Inferior parietal cortex (tissue), 1 donor: ENCODE results near the gene SMPD3.
"Not testable (repeated sequence)": the region's sequence is repeated elsewhere in the genome, so short reads cannot be mapped to it uniquely, and the experiment has no call there.

Experiments
- DNase-seq: peaks from one replicate; pipeline ENCODE4 v3.0.0-alpha.2; 2016; ENCODE audit errors: extremely low spot score

The SMPD3 gene

GRCh38 chr16:68448360-68448970, at the start of gene SMPD3:
TSS of gene SMPD3 (minus strand) at chr16:68448508. CDS start at chr16:68372181, 76,327 bp downstream.
- DNase-seq, result peak; percentile 98

- DNase-seq, result no peak
Observed at GRCh38 chr16:68496689-68497088, 48.4 kb upstream of the SMPD3 start.

- DNase-seq, result not testable (repeated sequence)
Observed at GRCh38 chr16:68494261-68494660, 46.0 kb upstream of the SMPD3 start.

GRCh38 chr16:68493412-68494070, 45.2 kb upstream of the SMPD3 start:
- no peak for DNase-seq

GRCh38 chr16:68492543-68493411, 44.5 kb upstream of the SMPD3 start:
- no peak for DNase-seq

GRCh38 chr16:68492151-68492542, 43.8 kb upstream of the SMPD3 start:
- no peak for DNase-seq

GRCh38 chr16:68491576-68491950, 43.3 kb upstream of the SMPD3 start:
- no peak for DNase-seq

- no peak for DNase-seq
Observed at GRCh38 chr16:68490829-68491575, 42.7 kb upstream of the SMPD3 start.

GRCh38 chr16:68490358-68490757, 42.0 kb upstream of the SMPD3 start:
- DNase-seq, result no peak

- DNase-seq, result no peak
Observed at GRCh38 chr16:68488554-68488953, 40.2 kb upstream of the SMPD3 start.

- no peak for DNase-seq
Observed at GRCh38 chr16:68487669-68488068, 39.4 kb upstream of the SMPD3 start.

- no peak for DNase-seq
Observed at GRCh38 chr16:68487203-68487514, 38.9 kb upstream of the SMPD3 start.

GRCh38 chr16:68486502-68487202, 38.3 kb upstream of the SMPD3 start:
- DNase-seq, result no peak

GRCh38 chr16:68481636-68482035, 33.3 kb upstream of the SMPD3 start:
- no peak for DNase-seq

- no peak for DNase-seq
Observed at GRCh38 chr16:68480084-68480995, 32.0 kb upstream of the SMPD3 start.

GRCh38 chr16:68479271-68479670, 31.0 kb upstream of the SMPD3 start:
- no peak for DNase-seq

- no peak for DNase-seq
Observed at GRCh38 chr16:68478526-68479250, 30.4 kb upstream of the SMPD3 start.

- no peak for DNase-seq
Observed at GRCh38 chr16:68475071-68475470, 26.8 kb upstream of the SMPD3 start.

- DNase-seq, result no peak
Observed at GRCh38 chr16:68473358-68474070, 25.2 kb upstream of the SMPD3 start.
